ENCODE measurements around the gene P4HB. TPM values are rescaled to one million over a fixed set of nuclear protein-coding genes. Genes with fewer than 3 reads are reported as not detected.

Gene P4HB
- total and polyA plus RNA-seq, 2 donors (not counting 1 experiment from before 2014, with no cell fraction given): 109 to 1,034 TPM

- Histone ChIP-seq H3K9me3 (ENCODE audit: control insufficient read depth, insufficient read depth, low read depth, low read length) (no peaks in the 10 kb centered on the region), H3K9ac (ENCODE audit: insufficient read depth, low read length) (no peak overlapping the region), H4K20me1 (ENCODE audit: control insufficient read depth, extremely low read depth, insufficient read depth, low read length) (no peaks in the 10 kb centered on the region), H2AFZ (ENCODE audit: low read length) (no peak overlapping the region), H3K79me2 (ENCODE audit: control insufficient read depth, insufficient read depth, low read length) (no peaks in the 10 kb centered on the region), H3K27me3 (ENCODE audit: control insufficient read depth, insufficient read depth, low read length) (peaks cover 4% of the 10 kb centered on the region), H3K4me3 (replicated peaks in 1 of 4; ENCODE audit: control extremely low read depth in 1 of 4, insufficient read depth in 1 of 4, low read depth in 3 of 4, low read length in 4 of 4) (no peak overlapping the region), H3K4me2 (ENCODE audit: extremely low read depth, insufficient read depth, low read length) (no peak overlapping the region), H3K4me1 (ENCODE audit: control insufficient read depth, extremely low read depth, insufficient read depth, low read length) (peaks cover 4% of the 10 kb centered on the region), H3K36me3 (ENCODE audit: control insufficient read depth, insufficient read depth, low read length) (peaks cover 4% of the 10 kb centered on the region), H3K27ac (ENCODE audit: insufficient read depth, low read length) (no peak overlapping the region)
- TF ChIP-seq EZH2 (IDR thresholded peaks at IDR 0.05; ENCODE audit: low read length, missing control alignments) (no peak), CTCF (conservative IDR thresholded peaks at IDR 0.05 in 1 of 2, IDR thresholded peaks at IDR 0.05 in 1 of 2; ENCODE audit: low read depth in 1 of 2, low read length in 2 of 2) (no peak)
- DNase-seq (ENCODE audit: low read depth in 2 of 2): no peak
These were observed 40.6 kb downstream of the P4HB start for GRCh38 chr17:81819708-81820107.

- H3K36me3 ChIP-seq (ENCODE audit: control insufficient read depth, insufficient read depth, low read length): no peaks in the 10 kb centered on the region
- no peak for DNase-seq (ENCODE audit: low read depth in 2 of 2)
- TF ChIP-seq CTCF (conservative IDR thresholded peaks at IDR 0.05 in 1 of 2, IDR thresholded peaks at IDR 0.05 in 1 of 2; ENCODE audit: low read depth in 1 of 2, low read length in 2 of 2) (no peak), EZH2 (IDR thresholded peaks at IDR 0.05; ENCODE audit: low read length, missing control alignments) (no peak)
These were observed 42.6 kb downstream of the P4HB start for GRCh38 chr17:81817758-81818147.

GRCh38 chr17:81815646-81815986 lies 44.7 kb downstream of the P4HB start:
- Histone ChIP-seq H3K4me1 (ENCODE audit: control insufficient read depth, extremely low read depth, insufficient read depth, low read length) (no peaks in the 10 kb centered on the region), H3K4me3 (replicated peaks in 1 of 4; ENCODE audit: control extremely low read depth in 1 of 4, insufficient read depth in 1 of 4, low read depth in 3 of 4, low read length in 4 of 4) (no peak overlapping the region), H3K79me2 (ENCODE audit: control insufficient read depth, insufficient read depth, low read length) (no peaks in the 10 kb centered on the region), H3K9ac (ENCODE audit: insufficient read depth, low read length) (no peak overlapping the region), H3K36me3 (ENCODE audit: control insufficient read depth, insufficient read depth, low read length) (no peaks in the 10 kb centered on the region), H3K27ac (ENCODE audit: insufficient read depth, low read length) (no peak overlapping the region), H3K27me3 (ENCODE audit: control insufficient read depth, insufficient read depth, low read length) (peaks cover 4% of the 10 kb centered on the region), H2AFZ (ENCODE audit: low read length) (no peak overlapping the region), H3K4me2 (ENCODE audit: extremely low read depth, insufficient read depth, low read length) (no peak overlapping the region), H3K9me3 (ENCODE audit: control insufficient read depth, insufficient read depth, low read depth, low read length) (no peaks in the 10 kb centered on the region), H4K20me1 (ENCODE audit: control insufficient read depth, extremely low read depth, insufficient read depth, low read length) (no peaks in the 10 kb centered on the region)
- DNase-seq (ENCODE audit: low read depth in 2 of 2): no peak
- TF ChIP-seq EZH2 (IDR thresholded peaks at IDR 0.05; ENCODE audit: low read length, missing control alignments): no peak
- TF ChIP-seq CTCF (conservative IDR thresholded peaks at IDR 0.05 in 1 of 2, IDR thresholded peaks at IDR 0.05 in 1 of 2; ENCODE audit: low read depth in 1 of 2, low read length in 2 of 2): no peak

More at GRCh38 chr17:81817758-81818147, 42.6 kb downstream of the P4HB start:
- peaks cover 4% of the 10 kb centered on the region for H3K4me1 ChIP-seq (ENCODE audit: control insufficient read depth, extremely low read depth, insufficient read depth, low read length)
- H3K79me2 ChIP-seq (ENCODE audit: control insufficient read depth, insufficient read depth, low read length): no peaks in the 10 kb centered on the region
- H3K4me3 ChIP-seq (replicated peaks in 1 of 4; ENCODE audit: control extremely low read depth in 1 of 4, insufficient read depth in 1 of 4, low read depth in 3 of 4, low read length in 4 of 4): no peak overlapping the region
- H4K20me1 ChIP-seq (ENCODE audit: control insufficient read depth, extremely low read depth, insufficient read depth, low read length): no peaks in the 10 kb centered on the region
- H3K9ac ChIP-seq (ENCODE audit: insufficient read depth, low read length): no peak overlapping the region
- H3K27me3 ChIP-seq (ENCODE audit: control insufficient read depth, insufficient read depth, low read length): peaks cover 4% of the 10 kb centered on the region
- H2AFZ ChIP-seq (ENCODE audit: low read length): no peak overlapping the region
- H3K4me2 ChIP-seq (ENCODE audit: extremely low read depth, insufficient read depth, low read length): no peak overlapping the region
- no peak overlapping the region for H3K27ac ChIP-seq (ENCODE audit: insufficient read depth, low read length)
- no peaks in the 10 kb centered on the region for H3K9me3 ChIP-seq (ENCODE audit: control insufficient read depth, insufficient read depth, low read depth, low read length)
